Lower lobe of right lung (tissue), 2 donors: Measurements from ENCODE around the gene GALNT17. TPM values are rescaled to one million over a fixed set of nuclear protein-coding genes. Genes with fewer than 3 reads are reported as not detected.

ENCODE experiments used
- ATAC-seq, 2 donors: fragments of 200-7000 bp; cut with Tn5 transposase; one replicate each; pipeline ENCODE4 v1.9.1; 2020 to 2022; ENCODE audit warnings: mild to moderate bottlenecking in 2 of 2, moderate library complexity in 2 of 2
- DNase-seq: peaks from one replicate; pipeline ENCODE4 v3.0.0-alpha.2; 2020
- H3K27ac ChIP-seq: fragments of 200-600 bp; one replicate; pipeline ENCODE4 v1.8.0; 2022
- H3K27me3 ChIP-seq: fragments of 200-600 bp; one replicate; pipeline ENCODE4 v1.8.0; 2022; ENCODE audit warnings: low read depth
- H3K36me3 ChIP-seq: fragments of 200-600 bp; one replicate; pipeline ENCODE4 v1.8.0; 2022; ENCODE audit warnings: mild to moderate bottlenecking
- H3K4me1 ChIP-seq: fragments of 200-600 bp; one replicate; pipeline ENCODE4 v1.8.0; 2022
- H3K4me3 ChIP-seq: fragments of 200-600 bp; one replicate; pipeline ENCODE4 v1.8.0; 2022; ENCODE audit warnings: mild to moderate bottlenecking
- H3K9me3 ChIP-seq: fragments of 200-600 bp; one replicate; pipeline ENCODE4 v1.8.0; 2022
- intact Hi-C: fragments of 100-400 bp; cut with DNase I; formaldehyde crosslinking; loops from one replicate; pipeline ENCODE4 v1.11.0; 2022
- total RNA-seq: library from RNA; stranded (reverse); fragmentation: NEBNext Ultra II Directional; extraction: Animal tissue kit (Norgen Biotek cat#: 25700); gene quantifications from one replicate; pipeline ENCODE4 v1.2.1, GENCODE V29; 2021
- TF ChIP-seq, protein P1 (sequence below): fragments of 200-600 bp; IDR thresholded peaks from one replicate; pipeline ENCODE4 v1.8.0; 2022; ENCODE audit warnings: antibody characterized with exemption, mild to moderate bottlenecking
- donor health status: DM: no; HTN: yes; CAD: no; lungs with severe emphysema.

The GALNT17 gene
- total RNA-seq, 1 donor from 2014 or later = 6.6 TPM

DNA sequence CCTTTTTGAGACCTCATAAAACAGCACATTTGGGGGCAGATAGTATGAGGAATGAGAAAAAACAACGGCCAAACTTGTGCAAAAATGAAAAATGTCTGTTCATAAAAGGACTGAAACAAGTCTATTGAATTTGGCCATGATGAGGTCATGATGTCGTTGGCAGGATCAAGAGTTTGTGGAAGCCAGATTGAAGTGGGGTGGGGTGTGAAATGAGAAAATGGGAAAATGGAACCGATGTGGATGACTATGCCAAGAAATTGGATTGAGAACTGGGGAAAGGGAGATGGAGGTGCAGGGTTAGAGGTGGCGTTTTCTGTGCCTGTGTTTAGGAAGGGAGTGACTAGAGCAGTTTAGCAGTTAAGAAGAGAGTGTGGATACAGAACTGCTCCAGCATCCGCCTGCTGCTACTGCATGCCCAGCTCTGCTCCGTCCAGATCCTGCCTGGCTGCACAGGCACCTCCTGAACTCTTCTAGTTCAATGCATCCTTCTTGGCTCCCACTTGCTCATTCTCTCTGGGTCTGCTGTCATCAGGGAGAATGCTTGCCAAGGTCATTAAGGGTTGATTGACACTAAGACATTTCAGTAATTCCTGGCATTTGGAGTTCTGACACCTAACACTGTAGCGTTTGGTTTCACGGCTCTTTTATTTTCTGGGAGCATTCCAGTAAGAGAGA, 111.9 kb downstream of the GALNT17 start:
- H3K9me3 ChIP-seq = no peaks in the 10 kb centered on the region
- H3K27me3 ChIP-seq = no peaks in the 10 kb centered on the region
- no peaks in the 10 kb centered on the region for H3K4me1 ChIP-seq
- intact Hi-C loops = no loop called here
- no peak overlapping the region for H3K27ac ChIP-seq
- TF ChIP-seq, protein P1, sequence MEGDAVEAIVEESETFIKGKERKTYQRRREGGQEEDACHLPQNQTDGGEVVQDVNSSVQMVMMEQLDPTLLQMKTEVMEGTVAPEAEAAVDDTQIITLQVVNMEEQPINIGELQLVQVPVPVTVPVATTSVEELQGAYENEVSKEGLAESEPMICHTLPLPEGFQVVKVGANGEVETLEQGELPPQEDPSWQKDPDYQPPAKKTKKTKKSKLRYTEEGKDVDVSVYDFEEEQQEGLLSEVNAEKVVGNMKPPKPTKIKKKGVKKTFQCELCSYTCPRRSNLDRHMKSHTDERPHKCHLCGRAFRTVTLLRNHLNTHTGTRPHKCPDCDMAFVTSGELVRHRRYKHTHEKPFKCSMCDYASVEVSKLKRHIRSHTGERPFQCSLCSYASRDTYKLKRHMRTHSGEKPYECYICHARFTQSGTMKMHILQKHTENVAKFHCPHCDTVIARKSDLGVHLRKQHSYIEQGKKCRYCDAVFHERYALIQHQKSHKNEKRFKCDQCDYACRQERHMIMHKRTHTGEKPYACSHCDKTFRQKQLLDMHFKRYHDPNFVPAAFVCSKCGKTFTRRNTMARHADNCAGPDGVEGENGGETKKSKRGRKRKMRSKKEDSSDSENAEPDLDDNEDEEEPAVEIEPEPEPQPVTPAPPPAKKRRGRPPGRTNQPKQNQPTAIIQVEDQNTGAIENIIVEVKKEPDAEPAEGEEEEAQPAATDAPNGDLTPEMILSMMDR = no peak
- H3K4me3 ChIP-seq = no peak overlapping the region
- H3K36me3 ChIP-seq = no peaks in the 10 kb centered on the region
- no peak for ATAC-seq
- no peak for DNase-seq

GRCh38 chr7:71245038-71245437, 113.1 kb downstream of the GALNT17 start:
- DNase-seq (no peak), ATAC-seq (no peak)
- Histone ChIP-seq H3K36me3 (no peaks in the 10 kb centered on the region), H3K27ac (no peak overlapping the region), H3K9me3 (no peaks in the 10 kb centered on the region), H3K27me3 (no peaks in the 10 kb centered on the region), H3K4me1 (no peaks in the 10 kb centered on the region), H3K4me3 (no peak overlapping the region)
- TF ChIP-seq, protein P1 = no peak
- intact Hi-C loops = no loop called here

GRCh38 chr7:71251706-71252105, 119.8 kb downstream of the GALNT17 start:
- DNase-seq = no peak
- no peak overlapping the region for H3K4me3 ChIP-seq
- no peaks in the 10 kb centered on the region for H3K9me3 ChIP-seq
- no peaks in the 10 kb centered on the region for H3K27me3 ChIP-seq
- no peak overlapping the region for H3K27ac ChIP-seq
- intact Hi-C loops = no loop called here
- no peaks in the 10 kb centered on the region for H3K4me1 ChIP-seq
- no peaks in the 10 kb centered on the region for H3K36me3 ChIP-seq
- no peak for ATAC-seq
- TF ChIP-seq, protein P1 = no peak

GRCh38 chr7:71254751-71255150, 122.8 kb downstream of the GALNT17 start:
- DNase-seq = no peak
- H3K4me1 ChIP-seq = no peaks in the 10 kb centered on the region
- ATAC-seq = no peak
- intact Hi-C loops = no loop called here
- H3K36me3 ChIP-seq = no peaks in the 10 kb centered on the region
- H3K27ac ChIP-seq = no peak overlapping the region
- no peaks in the 10 kb centered on the region for H3K27me3 ChIP-seq
- H3K9me3 ChIP-seq = no peaks in the 10 kb centered on the region
- TF ChIP-seq, protein P1 = no peak
- no peak overlapping the region for H3K4me3 ChIP-seq

DNA sequence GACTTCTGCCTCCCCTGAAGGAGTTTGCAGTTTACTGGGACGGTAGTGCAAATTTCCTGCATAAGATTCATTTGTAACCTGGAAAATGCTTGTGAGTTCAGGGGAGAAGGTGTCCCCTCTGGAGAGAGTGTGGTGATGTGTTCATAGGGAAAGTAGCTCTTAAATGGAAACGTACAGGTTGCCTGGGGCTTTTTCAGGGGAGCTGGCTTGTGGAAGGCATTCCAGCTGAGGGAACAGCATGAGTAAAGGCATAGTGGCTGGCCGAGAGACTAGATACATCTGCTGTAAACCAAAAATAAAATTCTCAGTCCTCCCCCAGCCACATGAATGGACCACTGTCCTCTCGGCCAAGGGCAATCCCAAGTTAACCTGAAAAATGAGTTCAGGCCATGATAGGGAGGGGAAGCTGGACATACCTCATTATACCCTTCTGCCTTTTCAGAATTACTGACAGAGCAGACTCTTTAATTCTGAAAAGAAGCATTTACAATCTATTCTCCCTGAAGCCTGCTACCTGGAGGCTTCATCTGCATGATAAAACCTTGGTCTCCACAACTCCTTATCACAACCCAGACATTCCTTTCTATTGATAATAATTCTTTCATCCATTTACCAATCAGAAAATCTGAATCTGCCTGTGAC, 123.7 kb downstream of the GALNT17 start:
- no peaks in the 10 kb centered on the region for H3K36me3 ChIP-seq
- H3K27me3 ChIP-seq = no peaks in the 10 kb centered on the region
- TF ChIP-seq, protein P1 = no peak
- no peaks in the 10 kb centered on the region for H3K4me1 ChIP-seq
- H3K27ac ChIP-seq = no peak overlapping the region
- no peak overlapping the region for H3K4me3 ChIP-seq
- no peak for DNase-seq
- intact Hi-C loops = no loop called here
- no peaks in the 10 kb centered on the region for H3K9me3 ChIP-seq
- ATAC-seq = no peak
